ENCODE measurements around the gene KRTAP9-9.

KRTAP9-9 gene

GRCh38 chr17:41287050-41287449 lies 31.9 kb downstream of the KRTAP9-9 start:
- Histone ChIP-seq H3K27ac (ENCODE audit: low read depth, low read length) (no peak overlapping the region), H3K36me3 (ENCODE audit: control insufficient read depth, low read length) (no peaks in the 10 kb centered on the region), H3K4me3 (ENCODE audit: low read length) (no peak overlapping the region), H3K9me2 (replicated peaks; ENCODE audit: control insufficient read depth, low read length) (no peaks in the 10 kb centered on the region), H3K9me3 (ENCODE audit: control insufficient read depth, insufficient read depth, low read length) (no peaks in the 10 kb centered on the region), H4K20me1 (ENCODE audit: control insufficient read depth, insufficient read depth, low read depth, low read length) (no peaks in the 10 kb centered on the region), H3K27me3 (ENCODE audit: control insufficient read depth, low read length) (peaks cover 13% of the 10 kb centered on the region), H3K79me2 (ENCODE audit: control insufficient read depth, low read length) (no peaks in the 10 kb centered on the region), H3K4me1 (ENCODE audit: control insufficient read depth, low read length) (no peaks in the 10 kb centered on the region), H3F3A (ENCODE audit: control insufficient read depth, insufficient read depth) (no peaks in the 10 kb centered on the region), H3K4me2 (ENCODE audit: low read length) (no peak overlapping the region)
- TF ChIP-seq EZH2phosphoT487 (IDR thresholded peaks at IDR 0.05; ENCODE audit: borderline replicate concordance, low read length) = no peak
- TF ChIP-seq CTCF (IDR thresholded peaks at IDR 0.05; ENCODE audit: low read depth, low read length, poor library complexity, severe bottlenecking) = no peak

GRCh38 chr17:41294016-41294415 lies 38.8 kb downstream of the KRTAP9-9 start:
- Histone ChIP-seq H3K27ac (ENCODE audit: low read depth, low read length) (no peak overlapping the region), H3K4me2 (ENCODE audit: low read length) (no peak overlapping the region), H3K9me2 (replicated peaks; ENCODE audit: control insufficient read depth, low read length) (no peaks in the 10 kb centered on the region), H3K27me3 (ENCODE audit: control insufficient read depth, low read length) (no peaks in the 10 kb centered on the region), H3F3A (ENCODE audit: control insufficient read depth, insufficient read depth) (no peaks in the 10 kb centered on the region), H3K36me3 (ENCODE audit: control insufficient read depth, low read length) (no peaks in the 10 kb centered on the region), H3K9me3 (ENCODE audit: control insufficient read depth, insufficient read depth, low read length) (no peaks in the 10 kb centered on the region), H3K79me2 (ENCODE audit: control insufficient read depth, low read length) (no peaks in the 10 kb centered on the region), H3K4me1 (ENCODE audit: control insufficient read depth, low read length) (peaks cover 8% of the 10 kb centered on the region), H4K20me1 (ENCODE audit: control insufficient read depth, insufficient read depth, low read depth, low read length) (no peaks in the 10 kb centered on the region), H3K4me3 (ENCODE audit: low read length) (no peak overlapping the region)
- TF ChIP-seq EZH2phosphoT487 (IDR thresholded peaks at IDR 0.05; ENCODE audit: borderline replicate concordance, low read length) (no peak), CTCF (IDR thresholded peaks at IDR 0.05; ENCODE audit: low read depth, low read length, poor library complexity, severe bottlenecking) (no peak)

GRCh38 chr17:41296846-41297245 lies 41.7 kb downstream of the KRTAP9-9 start:
- H3K79me2 ChIP-seq (ENCODE audit: control insufficient read depth, low read length) = no peaks in the 10 kb centered on the region
- H3K9me2 ChIP-seq (replicated peaks; ENCODE audit: control insufficient read depth, low read length) = no peaks in the 10 kb centered on the region
- no peaks in the 10 kb centered on the region for H3K27me3 ChIP-seq (ENCODE audit: control insufficient read depth, low read length)
- TF ChIP-seq EZH2phosphoT487 (IDR thresholded peaks at IDR 0.05; ENCODE audit: borderline replicate concordance, low read length) = no peak
- no peak for TF ChIP-seq CTCF (IDR thresholded peaks at IDR 0.05; ENCODE audit: low read depth, low read length, poor library complexity, severe bottlenecking)
- H3K36me3 ChIP-seq (ENCODE audit: control insufficient read depth, low read length) = no peaks in the 10 kb centered on the region
- H3K9me3 ChIP-seq (ENCODE audit: control insufficient read depth, insufficient read depth, low read length) = no peaks in the 10 kb centered on the region
- H4K20me1 ChIP-seq (ENCODE audit: control insufficient read depth, insufficient read depth, low read depth, low read length) = no peaks in the 10 kb centered on the region
- H3K4me2 ChIP-seq (ENCODE audit: low read length) = no peak overlapping the region
- no peak overlapping the region for H3K4me3 ChIP-seq (ENCODE audit: low read length)
- H3K27ac ChIP-seq (ENCODE audit: low read depth, low read length) = no peak overlapping the region
- no peaks in the 10 kb centered on the region for H3F3A ChIP-seq (ENCODE audit: control insufficient read depth, insufficient read depth)
- peaks cover 12% of the 10 kb centered on the region for H3K4me1 ChIP-seq (ENCODE audit: control insufficient read depth, low read length)

Measured in DOHH2 (cell line).